Fibroblast of skin of right quadriceps (primary cell): ENCODE data around the gene IL1RAPL1.
"Not testable (repeated sequence)": the region's sequence is repeated elsewhere in the genome, so short reads cannot be mapped to it uniquely, and the experiment has no call there.

ENCODE experiments used
- DNase-seq: peaks from one replicate; pipeline ENCODE4 v3.0.0-alpha.2; 2013

IL1RAPL1 gene

GRCh38 chrX:28628120-28628519 lies 40.9 kb downstream of the IL1RAPL1 start:
- DNase-seq = no peak

GRCh38 chrX:28638775-28639174 lies 51.5 kb downstream of the IL1RAPL1 start:
- peak; percentile 1 for DNase-seq

GRCh38 chrX:28639451-28639850 lies 52.2 kb downstream of the IL1RAPL1 start:
- DNase-seq = peak; percentile 24

GRCh38 chrX:28649541-28649940 lies 62.3 kb downstream of the IL1RAPL1 start:
- DNase-seq = no peak

GRCh38 chrX:28651186-28651585 lies 63.9 kb downstream of the IL1RAPL1 start:
- no peak for DNase-seq

- no peak for DNase-seq
Observed at GRCh38 chrX:28659269-28659668, 72.0 kb downstream of the IL1RAPL1 start.

GRCh38 chrX:28665778-28666177 lies 78.5 kb downstream of the IL1RAPL1 start:
- no peak for DNase-seq

GRCh38 chrX:28668303-28668702 lies 81.1 kb downstream of the IL1RAPL1 start:
- no peak for DNase-seq

- no peak for DNase-seq
Observed at GRCh38 chrX:28668957-28669356, 81.7 kb downstream of the IL1RAPL1 start.

- no peak for DNase-seq
Observed at GRCh38 chrX:28670074-28670473, 82.8 kb downstream of the IL1RAPL1 start.

GRCh38 chrX:28675173-28675572 lies 87.9 kb downstream of the IL1RAPL1 start:
- DNase-seq = no peak

GRCh38 chrX:28693101-28693500 lies 105.9 kb downstream of the IL1RAPL1 start:
- DNase-seq = no peak

- no peak for DNase-seq
Observed at GRCh38 chrX:28697732-28698131, 110.5 kb downstream of the IL1RAPL1 start.

GRCh38 chrX:28701222-28701621 lies 114.0 kb downstream of the IL1RAPL1 start:
- DNase-seq = no peak

- no peak for DNase-seq
Observed at GRCh38 chrX:28706964-28707363, 119.7 kb downstream of the IL1RAPL1 start.

GRCh38 chrX:28709421-28709820 lies 122.2 kb downstream of the IL1RAPL1 start:
- DNase-seq = no peak

- DNase-seq = no peak
Observed at GRCh38 chrX:28717864-28718263, 130.6 kb downstream of the IL1RAPL1 start.

- no peak for DNase-seq
Observed at GRCh38 chrX:28718450-28718849, 131.2 kb downstream of the IL1RAPL1 start.

GRCh38 chrX:28719620-28720019 lies 132.4 kb downstream of the IL1RAPL1 start:
- DNase-seq = no peak

GRCh38 chrX:28752330-28752729 lies 165.1 kb downstream of the IL1RAPL1 start:
- DNase-seq = no peak

- no peak for DNase-seq
Observed at GRCh38 chrX:28756175-28756574, 168.9 kb downstream of the IL1RAPL1 start.

- no peak for DNase-seq
Observed at GRCh38 chrX:28756647-28757046, 169.4 kb downstream of the IL1RAPL1 start.

GRCh38 chrX:28757290-28757689 lies 170.0 kb downstream of the IL1RAPL1 start:
- DNase-seq = no peak

GRCh38 chrX:28766561-28766960 lies 179.3 kb downstream of the IL1RAPL1 start:
- not testable (repeated sequence) for DNase-seq

- no peak for DNase-seq
Observed at GRCh38 chrX:28773807-28774206, 186.6 kb downstream of the IL1RAPL1 start.

GRCh38 chrX:28787206-28787605 lies 200.0 kb downstream of the IL1RAPL1 start:
- DNase-seq = peak; percentile 52
